Bone marrow (tissue), 2 donors: ENCODE measurements around the gene SERPINB1.
"Not testable (repeated sequence)": the region's sequence is repeated elsewhere in the genome, so short reads cannot be mapped to it uniquely, and the experiment has no call there.

Experiments
- DNase-seq, 2 donors: peaks; one replicate each; lab custom pipeline; 2025; lab: John Stamatoyannopoulos, UW

SERPINB1 gene

GRCh38 chr6:2841264-2842138 lies at the start of gene SERPINB1:
SERPINB1 (minus strand) TSS chr6:2841863; CDS start chr6:2840586, 1,277 bp downstream.
- DNase-seq: peak; percentile 66 to 92

- no peak for DNase-seq
Observed at GRCh38 chr6:2890976-2891767, 49.5 kb upstream of the SERPINB1 start.

- no peak for DNase-seq
Observed at GRCh38 chr6:2885967-2886735, 44.5 kb upstream of the SERPINB1 start.

DNA sequence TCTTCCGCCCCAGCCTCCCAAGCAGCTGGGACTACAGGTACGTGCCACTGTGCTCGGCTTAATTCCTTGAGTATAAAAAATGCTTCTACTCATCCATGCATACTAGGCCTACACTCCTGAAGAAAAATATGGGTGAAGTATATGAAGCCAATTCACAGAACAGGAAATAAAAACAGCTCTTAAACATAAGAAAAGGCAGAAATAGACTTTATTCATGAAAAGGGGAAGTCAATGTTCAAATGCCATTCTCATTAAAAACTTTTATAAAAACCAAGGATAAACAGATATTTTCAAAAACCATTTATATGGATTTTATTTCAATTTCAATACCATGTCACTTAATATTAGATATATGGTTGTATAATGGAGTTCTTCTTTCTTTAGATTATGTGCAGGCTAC lies 43.1 kb upstream of the SERPINB1 start:
- DNase-seq: peak in 1 of 2 donors; percentile 41

DNA sequence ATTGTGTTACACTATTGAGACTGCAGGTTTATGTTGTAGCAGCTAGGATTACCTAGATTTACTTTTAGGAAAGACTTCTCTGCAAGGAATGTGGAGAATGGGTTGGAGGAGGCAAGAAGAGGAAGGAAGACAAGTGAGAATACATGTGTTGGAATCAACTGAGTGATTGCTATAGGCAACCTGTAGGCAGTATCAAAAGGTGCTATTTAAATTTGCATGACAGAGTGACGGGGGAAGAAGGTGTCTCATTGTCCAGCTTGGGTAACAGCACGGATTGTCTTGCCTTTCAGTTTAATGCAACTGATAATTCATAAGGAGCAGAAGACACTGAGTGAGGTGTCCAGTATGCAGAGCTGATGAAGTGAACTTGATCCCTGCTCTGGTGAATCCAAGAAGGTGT lies 42.0 kb upstream of the SERPINB1 start:
- DNase-seq: no peak

- no peak for DNase-seq
Observed at GRCh38 chr6:2881423-2881822, 39.8 kb upstream of the SERPINB1 start.

DNA sequence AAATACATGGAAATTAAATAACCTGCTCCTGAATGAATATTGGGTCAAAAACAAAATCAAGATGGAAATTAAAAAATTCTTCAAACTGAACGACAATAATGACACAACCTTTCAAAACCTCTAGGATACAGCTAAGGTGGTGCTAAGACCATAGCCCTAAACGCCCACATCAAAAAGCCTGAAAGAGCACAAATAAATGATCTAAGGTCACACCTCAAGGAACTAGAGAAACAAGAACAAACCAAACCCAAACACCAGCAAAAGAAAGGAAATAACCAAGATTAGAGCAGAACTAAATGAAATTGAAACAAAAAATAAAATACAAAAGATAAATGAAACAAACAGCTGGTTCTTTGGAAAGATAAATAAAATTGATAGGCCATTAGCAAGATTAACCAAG lies 38.5 kb upstream of the SERPINB1 start:
- not testable (repeated sequence) for DNase-seq

GRCh38 chr6:2877960-2878359 lies 36.3 kb upstream of the SERPINB1 start:
- DNase-seq: no peak

DNA sequence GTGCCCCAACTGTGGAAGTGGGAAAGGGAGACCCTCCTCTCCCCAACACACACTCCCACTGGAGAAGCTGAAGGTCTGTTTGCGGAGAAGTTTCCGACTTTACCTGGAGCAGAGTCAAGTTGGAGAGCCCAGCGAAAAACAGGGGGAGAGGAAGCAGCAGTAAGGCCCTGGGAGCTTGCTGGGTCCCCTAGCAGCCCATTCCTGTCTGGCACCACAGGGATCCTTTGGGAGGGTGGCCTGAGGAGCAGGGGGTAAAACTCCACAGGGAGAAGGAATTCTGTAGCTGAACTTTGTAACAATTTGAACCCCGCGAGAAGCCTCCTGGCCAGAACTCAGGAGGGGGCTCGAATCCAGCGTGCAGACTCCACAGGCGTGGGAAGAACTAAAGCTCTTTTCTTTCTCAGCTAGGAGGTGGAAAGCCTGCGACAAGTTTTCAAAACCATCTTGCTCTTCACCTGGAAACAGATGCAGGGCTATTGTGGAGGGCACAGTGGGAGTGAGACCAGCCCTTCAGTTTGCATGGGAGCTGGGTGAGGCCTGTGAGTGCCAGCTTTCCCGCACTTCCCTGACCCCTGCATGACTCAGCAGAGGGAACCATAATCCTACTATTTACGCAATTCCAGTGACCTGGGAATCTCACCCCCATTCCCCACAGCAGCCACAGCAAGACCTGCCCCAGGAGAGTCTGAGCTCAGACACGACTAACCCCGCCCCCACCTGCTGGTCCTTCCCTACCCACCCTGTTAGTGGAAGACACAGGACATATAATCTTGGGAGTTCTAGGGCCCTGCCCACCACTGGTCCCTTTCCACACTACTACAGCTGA lies 35.6 kb upstream of the SERPINB1 start:
- DNase-seq: no peak

DNA sequence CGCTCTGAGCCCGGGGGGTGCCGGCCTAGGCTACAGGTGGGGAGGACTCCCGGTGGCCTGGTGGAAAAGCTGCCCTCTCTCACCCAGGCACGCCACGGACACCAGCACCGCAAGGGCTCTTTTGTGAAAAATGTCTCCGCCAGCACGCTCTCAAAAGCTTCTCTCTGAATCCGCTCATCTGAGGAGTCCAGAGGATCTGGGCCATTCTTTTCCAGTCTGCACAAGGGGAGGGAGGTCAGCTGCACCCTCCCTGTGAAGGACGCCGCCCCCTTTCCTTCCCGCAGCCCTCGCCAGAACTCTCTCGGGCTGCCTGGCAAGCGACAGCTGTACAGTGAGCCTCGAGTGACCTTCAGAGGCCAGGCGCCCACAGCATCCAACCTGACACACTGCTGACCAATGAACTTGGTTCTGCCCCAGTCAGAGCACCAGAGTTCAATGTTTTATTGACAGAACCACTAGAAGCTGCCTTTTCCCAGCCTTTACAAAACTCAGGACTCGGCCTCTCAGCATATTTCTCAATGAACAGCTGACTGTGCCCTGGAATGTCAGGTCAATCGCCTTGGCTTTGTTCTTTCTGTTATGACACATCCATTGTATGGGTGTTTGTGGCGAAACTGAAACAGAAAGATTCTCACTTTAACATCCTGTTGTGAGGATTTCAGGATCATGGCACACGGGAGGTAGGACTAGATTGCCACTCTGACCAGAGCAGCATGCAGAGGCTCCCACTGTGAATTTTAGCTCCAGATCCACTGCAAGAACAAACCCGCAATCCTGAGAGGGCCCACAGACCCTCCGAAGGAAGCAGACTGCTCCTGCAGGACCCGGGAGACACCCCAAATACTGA lies 34.8 kb upstream of the SERPINB1 start:
- DNase-seq: peak; percentile 34 to 45

DNA sequence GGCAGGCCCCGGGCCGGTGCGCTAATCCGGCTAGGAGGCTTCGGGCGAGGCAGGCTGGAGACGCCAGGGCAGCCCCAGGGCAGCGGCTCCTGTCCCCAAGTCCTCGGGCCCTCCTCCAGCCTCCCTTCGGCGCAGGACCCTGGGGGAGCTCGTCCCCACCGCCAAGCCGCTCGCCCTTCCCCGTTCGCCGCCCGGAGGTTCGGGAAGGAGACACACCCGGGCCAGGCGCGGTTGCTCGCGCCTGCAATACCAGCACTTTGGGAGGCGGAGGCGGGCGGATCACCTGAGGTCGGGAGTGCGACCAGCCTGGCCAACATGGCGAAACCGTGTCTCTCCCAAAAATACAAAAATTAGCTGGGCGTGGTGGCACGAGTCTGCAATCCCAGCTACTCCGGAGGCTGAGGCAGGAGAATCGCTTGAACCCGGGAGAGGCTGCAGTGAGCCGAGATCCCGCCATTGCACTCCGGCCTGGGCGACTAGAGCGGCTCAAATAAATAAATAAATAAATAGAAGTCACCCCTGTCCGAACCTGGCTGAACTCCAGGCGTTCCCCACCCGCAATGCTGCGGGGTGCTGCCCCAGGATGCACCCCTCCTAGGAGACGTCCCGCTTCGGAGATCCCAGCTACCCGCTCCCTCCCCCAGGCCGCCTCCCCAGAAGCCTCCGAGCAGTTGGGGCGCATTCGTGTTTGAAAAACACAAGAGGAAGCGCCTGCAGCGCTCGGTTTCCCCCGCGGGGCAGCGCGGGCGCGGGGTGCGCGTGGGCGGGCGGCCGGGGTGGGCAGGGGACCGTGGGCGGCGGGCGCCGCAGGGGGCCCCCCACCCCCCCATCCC lies 33.9 kb upstream of the SERPINB1 start:
- DNase-seq: peak in 1 of 2 donors; percentile 33

DNA sequence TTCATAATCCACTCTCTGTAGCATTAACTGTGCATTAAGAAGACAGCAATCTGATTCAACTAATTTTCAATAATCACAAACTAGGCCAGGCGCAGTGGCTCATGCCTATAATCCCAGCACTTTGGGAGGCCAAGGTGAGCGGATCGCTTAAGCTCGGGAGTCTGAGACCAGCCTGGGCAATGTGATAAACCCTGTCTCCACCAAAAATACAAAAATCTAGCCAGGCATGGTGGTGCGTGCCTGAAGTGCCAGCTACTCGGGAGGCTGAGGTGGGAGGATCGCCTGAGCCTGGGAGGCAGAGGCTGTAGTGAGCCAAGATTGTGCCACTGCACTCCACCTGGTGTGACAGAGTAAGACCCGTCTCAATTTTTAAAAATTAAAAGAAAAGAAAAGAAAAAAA lies 32.0 kb upstream of the SERPINB1 start:
- DNase-seq: no peak

GRCh38 chr6:2872423-2873358 lies 31.0 kb upstream of the SERPINB1 start:
- DNase-seq: no peak

DNA sequence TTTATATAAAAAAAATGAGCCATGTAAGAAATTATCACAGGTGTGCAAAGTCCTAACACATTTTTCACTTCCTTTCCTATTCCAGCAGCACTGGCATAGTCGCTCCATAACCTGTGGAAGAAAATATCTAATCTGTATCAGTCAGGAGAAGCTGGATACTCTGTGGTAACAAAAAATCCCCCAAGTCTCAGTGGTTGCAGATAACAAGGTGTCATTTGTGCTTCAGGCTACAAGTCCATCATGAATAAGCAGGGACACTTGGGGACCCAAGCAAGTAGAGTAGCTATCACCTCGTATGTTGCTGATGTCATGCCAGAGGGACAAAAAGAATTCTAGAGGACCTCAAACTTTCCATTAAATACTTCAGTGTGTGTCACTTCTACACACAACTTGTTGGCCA lies 30.3 kb upstream of the SERPINB1 start:
- no peak for DNase-seq

DNA sequence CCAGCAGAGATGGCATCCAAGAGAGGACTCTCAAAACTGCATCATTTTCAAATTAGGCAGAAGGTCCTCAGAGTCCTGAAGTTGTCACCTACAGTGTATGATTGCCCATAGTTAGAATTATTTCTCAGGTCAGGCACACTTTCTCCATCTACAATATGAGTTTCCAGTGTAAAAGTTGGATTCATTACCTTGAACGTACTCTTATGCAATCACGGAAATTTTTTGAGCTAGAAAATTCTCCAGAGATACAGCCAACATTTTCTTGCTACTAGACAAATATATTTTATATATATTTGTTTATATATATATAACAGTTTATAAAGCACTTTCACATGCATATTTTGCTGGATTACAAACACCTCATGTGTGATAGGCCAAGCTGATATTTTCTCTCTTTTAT lies 29.4 kb upstream of the SERPINB1 start:
- no peak for DNase-seq

- DNase-seq: no peak
Observed at GRCh38 chr6:2870046-2870636, 28.5 kb upstream of the SERPINB1 start.

- no peak for DNase-seq
Observed at GRCh38 chr6:2868637-2869036, 27.0 kb upstream of the SERPINB1 start.
